ENCODE results near the gene GUCY1A2.
"Not testable (repeated sequence)": the region's sequence is repeated elsewhere in the genome, so short reads cannot be mapped to it uniquely, and the experiment has no call there.

The GUCY1A2 gene

DNA sequence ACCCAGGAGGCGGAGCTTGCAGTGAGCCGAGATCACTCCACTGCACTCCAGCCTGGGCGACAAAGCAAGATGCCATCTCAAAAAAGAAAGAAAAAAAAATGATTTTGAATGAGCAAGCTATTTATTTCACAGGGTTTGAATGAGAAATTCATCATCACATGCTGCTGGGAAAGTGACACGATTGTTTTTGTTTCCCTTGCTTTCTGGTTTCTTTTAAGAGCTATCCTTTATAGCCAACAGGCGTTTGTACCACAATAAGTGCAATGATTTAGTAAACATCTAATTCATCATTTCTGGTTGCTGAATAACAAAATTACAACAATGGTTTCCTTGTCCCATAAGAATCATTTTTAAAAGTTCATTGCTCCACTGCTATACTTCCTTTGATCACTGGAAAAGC, 129.9 kb downstream of the GUCY1A2 start:
- no peak for DNase-seq (ENCODE audit: low read depth)
- TF ChIP-seq, protein P1, sequence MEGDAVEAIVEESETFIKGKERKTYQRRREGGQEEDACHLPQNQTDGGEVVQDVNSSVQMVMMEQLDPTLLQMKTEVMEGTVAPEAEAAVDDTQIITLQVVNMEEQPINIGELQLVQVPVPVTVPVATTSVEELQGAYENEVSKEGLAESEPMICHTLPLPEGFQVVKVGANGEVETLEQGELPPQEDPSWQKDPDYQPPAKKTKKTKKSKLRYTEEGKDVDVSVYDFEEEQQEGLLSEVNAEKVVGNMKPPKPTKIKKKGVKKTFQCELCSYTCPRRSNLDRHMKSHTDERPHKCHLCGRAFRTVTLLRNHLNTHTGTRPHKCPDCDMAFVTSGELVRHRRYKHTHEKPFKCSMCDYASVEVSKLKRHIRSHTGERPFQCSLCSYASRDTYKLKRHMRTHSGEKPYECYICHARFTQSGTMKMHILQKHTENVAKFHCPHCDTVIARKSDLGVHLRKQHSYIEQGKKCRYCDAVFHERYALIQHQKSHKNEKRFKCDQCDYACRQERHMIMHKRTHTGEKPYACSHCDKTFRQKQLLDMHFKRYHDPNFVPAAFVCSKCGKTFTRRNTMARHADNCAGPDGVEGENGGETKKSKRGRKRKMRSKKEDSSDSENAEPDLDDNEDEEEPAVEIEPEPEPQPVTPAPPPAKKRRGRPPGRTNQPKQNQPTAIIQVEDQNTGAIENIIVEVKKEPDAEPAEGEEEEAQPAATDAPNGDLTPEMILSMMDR (IDR thresholded peaks at IDR 0.05; ENCODE audit: control insufficient read depth, extremely low read depth, insufficient read depth), result no peak
- H3K4me3 ChIP-seq (ENCODE audit: low read depth, low read length), result no peak overlapping the region

DNA sequence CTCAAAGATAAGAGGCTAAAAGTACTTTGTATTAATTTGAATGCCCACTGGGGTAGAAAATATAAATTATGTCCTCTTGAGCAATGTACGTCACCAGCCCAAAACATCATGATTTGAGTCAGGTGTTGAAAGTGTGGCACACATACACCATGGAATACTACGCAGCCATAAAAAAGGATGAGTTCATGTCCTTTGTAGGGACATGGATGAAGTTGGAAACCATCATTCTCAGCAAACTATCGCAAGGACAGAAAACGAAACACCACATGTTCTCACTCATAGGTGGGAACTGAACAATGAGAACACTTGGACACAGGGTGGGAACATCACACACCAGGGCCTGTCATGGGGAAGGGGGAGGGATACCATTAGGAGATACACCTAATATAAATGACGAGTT, 134.6 kb downstream of the GUCY1A2 start:
- H3K4me3 ChIP-seq (ENCODE audit: low read depth, low read length); DNase-seq (ENCODE audit: low read depth): not testable (repeated sequence)

- DNase-seq (ENCODE audit: low read depth), result no peak
- no peak overlapping the region for H3K4me3 ChIP-seq (ENCODE audit: low read depth, low read length)
- TF ChIP-seq, protein P1 (IDR thresholded peaks at IDR 0.05; ENCODE audit: control insufficient read depth, extremely low read depth, insufficient read depth), result no peak
These were observed 138.3 kb downstream of the GUCY1A2 start for GRCh38 chr11:106879832-106880546.

DNA sequence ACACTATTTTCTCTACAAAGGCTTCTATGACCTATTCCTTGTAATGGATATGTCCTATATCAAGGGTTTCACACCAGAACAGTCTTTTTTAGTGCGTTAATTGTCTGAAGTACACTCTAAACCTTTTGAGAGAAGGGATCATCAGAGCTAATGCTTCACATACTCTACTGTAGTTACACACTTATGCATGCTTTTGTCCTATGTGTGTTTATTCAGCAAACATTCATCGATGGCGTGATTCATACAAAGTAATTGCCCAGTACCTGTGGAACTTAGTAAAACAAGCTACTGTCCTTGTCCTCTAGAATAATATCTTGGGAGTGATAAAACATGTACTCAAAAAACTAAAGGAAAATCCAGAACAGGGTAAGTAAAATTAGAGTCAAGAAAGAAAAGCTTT, 139.2 kb downstream of the GUCY1A2 start:
- H3K4me3 ChIP-seq (ENCODE audit: low read depth, low read length), result no peak overlapping the region
- TF ChIP-seq, protein P1 (IDR thresholded peaks at IDR 0.05; ENCODE audit: control insufficient read depth, extremely low read depth, insufficient read depth), result no peak
- peak; percentile 0 for DNase-seq (ENCODE audit: low read depth)

- no peak overlapping the region for H3K4me3 ChIP-seq (ENCODE audit: low read depth, low read length)
- TF ChIP-seq, protein P1 (IDR thresholded peaks at IDR 0.05; ENCODE audit: control insufficient read depth, extremely low read depth, insufficient read depth), result no peak
- no peak for DNase-seq (ENCODE audit: low read depth)
These were observed 143.3 kb downstream of the GUCY1A2 start for GRCh38 chr11:106875013-106875412.

DNA sequence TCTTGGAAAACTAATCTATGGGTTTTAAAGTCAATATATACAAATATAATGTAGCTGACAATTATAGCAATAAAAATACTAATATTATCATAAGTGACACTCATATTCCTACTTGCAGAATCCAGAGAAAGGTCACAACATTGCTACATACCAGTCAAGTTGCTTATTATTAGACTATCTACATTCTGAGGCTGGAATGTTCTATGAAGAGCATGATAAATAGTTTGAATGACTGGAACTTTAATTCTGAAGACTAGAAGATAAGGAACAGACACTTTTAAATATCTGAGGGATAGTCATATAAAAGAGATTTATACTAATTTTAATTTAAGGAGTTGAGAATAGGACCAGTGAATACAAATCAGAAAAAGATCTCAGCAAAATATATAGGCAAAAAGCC, 146.0 kb downstream of the GUCY1A2 start:
- no peak overlapping the region for H3K4me3 ChIP-seq (ENCODE audit: low read depth, low read length)
- TF ChIP-seq, protein P1 (IDR thresholded peaks at IDR 0.05; ENCODE audit: control insufficient read depth, extremely low read depth, insufficient read depth), result no peak
- no peak for DNase-seq (ENCODE audit: low read depth)

- TF ChIP-seq, protein P1 (IDR thresholded peaks at IDR 0.05; ENCODE audit: control insufficient read depth, extremely low read depth, insufficient read depth), result no peak
- H3K4me3 ChIP-seq (ENCODE audit: low read depth, low read length), result no peak overlapping the region
- DNase-seq (ENCODE audit: low read depth), result no peak
These were observed 160.1 kb downstream of the GUCY1A2 start for GRCh38 chr11:106858200-106858599.

Data from LNCaP clone FGC (cell line).